D721Med (cell line): ENCODE measurements around the gene CDRT4.
A peak's percentile ranks its signal among the peaks of the same experiment; 100 is the strongest.

Source experiments
- DNase-seq: peaks from one replicate; pipeline ENCODE4 v3.0.0; 2011; ENCODE audit warnings: low spot score; ENCODE audit not compliant: insufficient read length
- FAIRE-seq: peaks from 2 replicates; lab custom pipeline; 2011; peaks lifted over from hg19 to GRCh38; lab: Jason Lieb, UNC
- TF ChIP-seq, protein P1 (sequence below): IDR thresholded peaks from 2 replicates; pipeline ENCODE4 v1.5.1; 2012; ENCODE audit warnings: mild to moderate bottlenecking, control low read depth; ENCODE audit not compliant: insufficient read depth; ENCODE audit errors: missing control alignments

CDRT4 gene

DNA sequence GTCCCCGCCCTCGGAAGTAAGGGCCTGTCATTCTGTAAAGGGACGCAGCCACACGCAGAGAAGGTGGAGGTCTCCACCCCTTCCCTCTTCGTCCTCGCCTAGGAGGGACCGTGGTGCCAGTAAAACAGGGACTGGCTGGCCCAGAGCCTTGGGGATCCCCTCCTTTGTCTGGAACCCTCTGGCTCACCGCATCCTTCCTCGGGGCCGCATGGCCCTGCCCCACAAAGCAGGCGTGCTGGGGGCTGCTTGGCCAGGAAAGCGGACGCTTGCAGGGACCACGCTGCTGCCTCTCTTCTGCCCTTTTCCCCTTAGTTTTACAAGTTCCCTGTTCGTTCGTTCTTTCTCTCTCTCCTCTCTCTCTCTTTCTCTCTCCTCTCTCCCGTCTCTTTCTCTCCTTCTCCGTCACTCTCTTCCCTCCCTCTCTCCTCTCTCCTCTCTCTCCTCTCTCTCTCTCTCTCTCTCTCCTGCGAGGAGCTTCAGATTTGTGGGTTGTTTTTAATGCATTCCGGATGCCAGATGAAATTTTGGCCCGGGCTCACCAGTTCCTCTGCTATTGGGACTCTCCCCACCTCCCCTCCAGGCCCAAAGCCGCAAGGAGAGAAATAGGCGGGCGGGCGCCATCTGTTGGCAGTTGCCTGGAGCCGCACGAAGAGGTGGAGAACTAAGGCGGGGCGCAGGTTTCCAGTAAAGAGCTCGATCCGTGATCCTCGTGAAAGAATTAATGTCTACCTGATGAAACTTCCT, 35.1 kb upstream of the CDRT4 start:
- TF ChIP-seq, protein P1, sequence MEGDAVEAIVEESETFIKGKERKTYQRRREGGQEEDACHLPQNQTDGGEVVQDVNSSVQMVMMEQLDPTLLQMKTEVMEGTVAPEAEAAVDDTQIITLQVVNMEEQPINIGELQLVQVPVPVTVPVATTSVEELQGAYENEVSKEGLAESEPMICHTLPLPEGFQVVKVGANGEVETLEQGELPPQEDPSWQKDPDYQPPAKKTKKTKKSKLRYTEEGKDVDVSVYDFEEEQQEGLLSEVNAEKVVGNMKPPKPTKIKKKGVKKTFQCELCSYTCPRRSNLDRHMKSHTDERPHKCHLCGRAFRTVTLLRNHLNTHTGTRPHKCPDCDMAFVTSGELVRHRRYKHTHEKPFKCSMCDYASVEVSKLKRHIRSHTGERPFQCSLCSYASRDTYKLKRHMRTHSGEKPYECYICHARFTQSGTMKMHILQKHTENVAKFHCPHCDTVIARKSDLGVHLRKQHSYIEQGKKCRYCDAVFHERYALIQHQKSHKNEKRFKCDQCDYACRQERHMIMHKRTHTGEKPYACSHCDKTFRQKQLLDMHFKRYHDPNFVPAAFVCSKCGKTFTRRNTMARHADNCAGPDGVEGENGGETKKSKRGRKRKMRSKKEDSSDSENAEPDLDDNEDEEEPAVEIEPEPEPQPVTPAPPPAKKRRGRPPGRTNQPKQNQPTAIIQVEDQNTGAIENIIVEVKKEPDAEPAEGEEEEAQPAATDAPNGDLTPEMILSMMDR = peak; percentile 65
- FAIRE-seq (no peak), DNase-seq (peak; percentile 39)

DNA sequence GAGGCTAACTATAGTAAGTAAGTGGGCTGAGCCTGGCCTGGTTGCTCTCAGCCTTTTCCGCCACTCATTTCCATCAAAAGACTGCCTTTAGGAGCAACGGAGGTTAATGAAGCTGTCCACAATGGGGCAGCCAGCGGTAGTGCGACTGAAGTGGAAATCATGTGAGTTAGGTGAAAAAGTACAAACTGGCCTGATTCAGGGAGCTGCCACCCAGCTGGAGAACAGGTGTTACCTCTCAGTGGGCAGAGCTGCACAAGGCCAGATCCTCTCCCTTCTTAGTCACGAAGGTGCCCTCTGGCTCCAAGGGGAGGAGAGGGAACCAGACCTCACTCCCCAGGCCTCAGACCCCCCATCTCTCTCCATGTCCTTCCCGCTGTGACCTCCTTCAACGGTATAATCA, 34.4 kb upstream of the CDRT4 start:
- DNase-seq (no peak), FAIRE-seq (no peak)
- TF ChIP-seq, protein P1 = no peak

DNA sequence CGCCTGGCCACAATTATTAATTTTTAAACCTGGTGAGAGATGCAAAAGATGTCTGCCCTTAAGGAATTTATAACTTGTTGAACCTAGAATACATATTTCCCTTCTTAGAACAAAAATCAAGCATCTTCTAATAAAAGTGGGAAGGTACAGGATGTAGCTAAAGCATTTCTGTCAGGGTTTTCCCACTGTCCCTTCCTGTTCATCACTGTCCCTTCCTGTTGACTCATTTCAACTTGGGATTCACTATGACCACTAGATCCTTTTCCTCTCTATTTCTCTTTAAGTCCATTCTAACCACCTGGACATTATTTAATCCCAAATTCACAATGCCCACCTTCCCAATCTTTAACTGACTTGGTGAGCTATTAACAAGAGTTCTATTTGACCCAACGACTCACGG, 33.9 kb upstream of the CDRT4 start:
- DNase-seq (no peak), FAIRE-seq (no peak)
- TF ChIP-seq, protein P1 = no peak

DNA sequence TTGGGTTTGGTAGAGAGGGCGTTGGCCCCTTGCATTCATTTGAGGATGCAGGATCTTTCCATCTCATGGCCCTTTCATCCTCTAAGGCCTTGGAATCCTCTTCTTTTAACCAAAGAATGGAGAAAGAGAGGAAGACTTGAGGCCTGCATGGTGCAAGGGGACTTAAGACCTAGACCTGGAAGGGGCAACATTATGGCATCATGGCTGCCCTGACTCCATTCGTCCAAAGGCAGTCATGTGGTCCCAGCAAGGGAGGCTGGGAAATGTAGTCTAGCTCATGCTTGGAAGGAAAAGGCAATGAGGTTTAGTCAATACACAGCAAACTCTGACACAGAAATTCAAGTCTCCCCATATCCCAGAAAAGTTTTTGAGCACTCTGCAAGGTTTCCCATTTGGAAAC, 30.7 kb upstream of the CDRT4 start:
- FAIRE-seq = no peak
- TF ChIP-seq, protein P1 = no peak

DNA sequence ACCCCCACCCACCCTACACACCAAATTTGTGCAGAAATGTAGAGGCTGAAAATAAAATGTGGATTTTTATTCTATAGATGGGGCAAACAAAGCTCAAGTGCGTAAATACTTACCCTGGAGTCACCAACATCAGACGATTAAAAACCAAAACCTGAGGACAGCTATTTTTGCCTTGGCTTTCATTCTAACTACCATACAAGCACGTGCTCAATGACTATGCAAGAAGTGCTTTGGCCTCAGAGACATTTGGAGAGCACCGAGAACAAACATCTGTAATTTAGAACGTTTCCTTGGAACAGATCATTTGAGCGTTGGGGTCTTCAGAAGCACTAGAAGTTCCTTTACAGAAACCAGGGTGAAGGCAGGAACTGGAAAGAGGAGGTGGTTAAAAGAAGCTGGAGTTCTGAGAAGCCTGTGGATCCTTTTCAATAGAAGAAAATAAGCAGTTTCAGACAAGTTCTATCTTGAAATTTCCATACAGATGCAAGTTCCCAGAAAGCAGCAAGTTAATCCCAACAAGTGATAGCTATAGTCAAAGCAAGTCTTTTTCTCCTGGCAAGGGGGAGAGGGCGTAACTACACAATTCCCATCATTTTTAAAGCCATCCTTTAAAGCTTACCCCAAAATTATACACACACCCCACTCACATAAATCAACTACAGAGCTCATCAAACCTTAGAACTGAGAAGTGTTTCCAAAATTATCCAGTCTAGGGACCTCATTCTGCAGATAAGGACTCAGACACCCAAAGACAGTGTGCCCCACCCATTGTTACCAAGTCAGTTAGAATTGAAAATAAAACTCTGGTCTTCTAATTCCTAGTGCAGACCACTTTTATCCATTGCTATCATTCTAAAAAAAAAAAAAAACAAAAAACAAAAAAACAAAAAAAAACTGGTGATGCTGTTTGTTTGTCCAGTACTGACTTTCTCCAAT, 29.6 kb upstream of the CDRT4 start:
- no peak for DNase-seq
- TF ChIP-seq, protein P1 = no peak
- no peak for FAIRE-seq

More for the DNA sequence above, 30.7 kb upstream of the CDRT4 start:
- DNase-seq = no peak

DNA sequence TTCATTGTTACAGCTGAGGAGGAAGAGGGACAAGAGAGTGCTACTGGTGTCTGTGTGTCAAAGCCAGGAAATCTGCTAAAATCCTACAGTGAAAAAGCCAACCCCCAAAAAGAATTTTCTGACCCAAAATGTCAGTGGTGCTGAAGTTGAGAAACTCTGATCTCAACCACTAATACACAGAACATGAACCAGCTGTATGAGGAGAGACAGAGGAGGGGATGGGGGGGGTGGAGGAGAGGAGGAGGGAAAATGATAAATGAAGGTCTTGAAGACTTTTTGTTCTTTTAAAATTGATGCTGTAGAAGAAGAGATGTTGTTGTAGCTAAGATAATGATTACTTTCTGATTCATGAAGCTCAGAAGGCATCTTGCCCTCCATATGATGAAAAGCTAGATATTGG, 27.4 kb upstream of the CDRT4 start:
- TF ChIP-seq, protein P1 = no peak
- FAIRE-seq = no peak
- DNase-seq = no peak

DNA sequence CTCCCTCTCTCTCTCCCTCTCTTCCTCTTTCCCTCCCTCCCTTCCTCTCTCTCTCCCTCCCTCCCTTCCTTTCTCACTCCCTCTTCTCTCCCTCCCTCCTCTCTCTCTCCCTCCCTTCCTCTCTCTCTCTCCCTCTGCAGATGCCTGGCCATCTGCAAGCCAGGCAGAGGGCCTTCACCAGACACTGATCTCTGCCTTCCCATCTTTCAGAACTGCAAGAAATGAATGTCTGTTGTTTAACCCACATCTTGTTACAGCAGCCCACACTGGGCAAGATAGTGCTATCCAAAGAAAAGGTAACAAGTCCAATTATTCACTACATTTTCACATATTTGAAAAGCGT, 26.2 kb upstream of the CDRT4 start:
- DNase-seq (no peak), FAIRE-seq (no peak)
- TF ChIP-seq, protein P1 = no peak
